Myocyte (in vitro differentiated cells): ENCODE results near the gene DHX8. TPM values are rescaled to one million over a fixed set of nuclear protein-coding genes. Genes with fewer than 3 reads are reported as not detected.
A peak's percentile ranks its signal among the peaks of the same experiment; 100 is the strongest.

Experiments used
- DNase-seq: peaks from one replicate; pipeline ENCODE4 v3.0.0-alpha.2; 2012; ENCODE audit warnings: low read depth
- total RNA-seq: library from RNA; depleted of rRNA; stranded (reverse); fragments of >200 nt; gene quantifications from 2 replicates; pipeline ENCODE4 v1.2.3, GENCODE V29; 2014

DHX8 gene
- total RNA-seq, 1 donor from 2014 or later = 33.3 TPM

DNA sequence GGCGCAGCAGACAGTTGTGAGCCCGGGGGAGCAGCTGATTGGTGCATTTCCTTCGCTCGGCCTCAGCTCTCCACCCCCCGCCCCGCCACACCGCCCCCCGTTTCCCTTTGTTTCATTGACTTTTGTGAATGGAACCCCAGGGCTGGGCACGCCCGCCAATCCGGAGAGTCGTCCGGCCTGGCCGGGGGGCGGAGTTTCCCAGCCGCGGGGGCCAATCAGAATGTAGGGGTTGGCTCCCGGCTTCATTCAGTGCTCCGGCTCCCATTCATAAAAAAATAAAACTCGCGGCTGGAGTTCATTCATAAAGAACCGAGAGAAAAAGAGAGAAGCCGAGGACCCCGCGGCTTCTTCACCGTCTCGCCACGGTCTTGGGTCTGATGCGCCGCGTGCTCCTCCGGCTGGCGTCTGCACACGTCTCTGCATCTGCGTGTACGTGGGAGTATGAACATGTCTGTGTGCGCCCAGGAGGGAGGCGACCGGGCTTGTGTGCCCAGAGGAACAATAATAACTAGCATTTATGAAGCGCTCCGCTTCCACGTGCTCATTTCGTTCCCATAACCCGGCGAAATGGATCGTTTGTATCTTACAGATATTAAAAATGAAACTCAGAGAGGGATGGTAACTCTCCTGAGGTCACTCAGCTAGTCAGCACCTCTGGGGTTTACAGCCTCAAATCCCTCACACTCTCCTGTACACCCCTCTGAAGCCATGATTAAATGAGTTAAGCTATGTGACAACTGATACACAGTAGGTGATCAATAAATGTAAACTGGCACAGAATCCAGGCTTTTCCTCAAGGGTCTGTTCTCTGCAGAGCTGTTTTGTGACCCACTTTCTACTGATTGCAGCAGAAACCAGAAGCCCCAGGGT is 62.8 kb downstream of the DHX8 start, which contains the start of gene ETV4:
Gene ETV4, minus strand, starts transcription at position 22 of the 870 bp plus-strand sequence. CDS start 723 bp downstream, outside the sequence.
- DNase-seq = peak; percentile 91

DNA sequence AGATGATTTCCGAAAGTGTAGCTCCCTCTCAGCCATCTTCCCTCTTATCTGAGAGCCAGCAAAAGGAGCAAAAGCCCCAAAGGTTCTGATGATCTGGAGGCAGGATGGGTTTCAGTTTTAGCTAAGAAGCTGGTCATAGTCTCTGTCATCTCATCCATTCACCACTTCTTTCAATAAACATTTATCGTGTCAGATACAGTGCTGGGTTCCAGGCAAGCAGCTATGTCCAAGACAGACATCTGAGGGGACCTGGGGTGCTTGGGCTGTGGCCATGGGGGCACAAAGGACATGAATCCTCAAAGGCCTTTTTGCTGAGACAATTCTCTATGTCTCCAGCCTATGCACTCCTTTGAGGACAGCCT is 63.4 kb downstream of the DHX8 start:
- no peak for DNase-seq

DNA sequence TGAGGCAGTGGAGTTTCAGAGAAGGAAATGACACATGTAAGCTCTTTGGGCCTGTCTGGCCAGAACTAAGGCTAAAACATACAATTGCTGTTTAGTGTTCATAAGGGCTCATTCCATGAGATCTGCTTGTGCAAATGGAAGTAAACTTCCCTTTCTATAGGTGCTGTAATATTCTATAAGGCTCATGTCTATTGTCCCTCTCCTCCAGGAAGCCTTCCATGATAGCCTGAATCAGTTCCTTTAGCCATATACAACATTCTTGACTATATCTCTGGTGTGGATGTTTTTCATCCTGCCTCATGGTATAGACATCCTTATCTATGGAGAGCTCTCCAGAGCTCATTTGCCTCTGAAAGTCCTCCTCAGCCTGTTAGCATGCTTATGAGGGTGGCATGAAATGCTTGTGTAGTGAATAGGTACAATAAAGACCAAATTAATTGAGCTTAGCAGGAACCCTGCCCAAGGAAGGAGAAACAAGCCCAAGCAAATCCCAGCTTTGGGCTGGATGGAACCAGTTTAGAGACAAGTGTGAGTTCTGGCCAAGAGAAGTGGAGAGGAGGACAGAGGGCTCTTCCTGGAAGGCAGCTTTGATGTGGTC is 64.0 kb downstream of the DHX8 start:
- DNase-seq = no peak

DNA sequence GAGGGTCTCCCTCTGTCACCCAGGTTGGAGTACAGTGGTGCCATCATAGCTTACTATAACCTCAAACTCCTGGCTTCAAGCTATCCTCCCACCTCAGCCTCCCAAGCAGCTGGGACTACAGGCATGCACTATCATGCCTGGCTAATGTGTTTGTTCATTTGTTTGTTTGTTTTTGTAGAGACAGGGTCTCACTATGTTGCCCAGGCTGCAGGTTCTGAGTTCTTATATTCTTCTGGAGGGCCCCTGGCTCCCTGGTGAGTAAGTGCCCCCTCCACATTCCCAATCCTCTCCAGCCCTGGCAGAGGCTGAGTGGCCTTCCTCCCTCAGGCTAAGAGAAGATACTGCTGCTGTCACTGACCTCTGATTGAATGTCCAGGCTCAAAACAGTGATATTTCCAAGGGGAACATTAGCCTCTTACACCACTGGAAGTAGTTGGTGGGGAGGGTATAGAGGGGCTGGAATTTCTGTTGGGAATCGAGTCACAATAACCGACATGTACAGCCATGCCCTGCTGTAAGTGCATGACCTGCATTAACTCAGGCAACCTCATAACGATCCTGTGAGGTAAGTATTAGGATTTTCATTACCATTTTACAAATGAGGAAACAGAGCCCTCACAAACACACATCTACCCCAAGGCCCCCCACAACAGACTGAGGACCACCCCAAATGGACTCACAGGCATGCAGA is 65.1 kb downstream of the DHX8 start:
- DNase-seq = no peak

DNA sequence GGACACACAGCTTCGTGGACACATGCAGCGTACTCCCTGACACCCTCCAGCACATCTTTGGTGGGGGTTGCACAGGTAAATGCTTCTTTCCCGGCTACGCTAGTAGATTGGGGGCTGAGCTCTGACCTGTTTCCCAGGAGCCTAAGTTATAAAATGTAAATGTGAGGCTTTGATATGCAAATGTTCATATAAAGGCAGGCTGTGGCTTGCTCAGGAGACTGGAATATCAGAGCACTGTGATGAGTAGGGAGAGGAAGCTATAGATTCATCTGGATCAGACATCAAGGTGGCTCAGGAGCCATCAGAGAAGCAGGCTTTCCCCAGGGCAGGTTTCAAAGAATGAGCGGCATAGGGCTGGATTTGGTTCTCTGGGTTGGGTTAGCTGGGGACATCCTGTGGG is 65.7 kb downstream of the DHX8 start:
- no peak for DNase-seq

DNA sequence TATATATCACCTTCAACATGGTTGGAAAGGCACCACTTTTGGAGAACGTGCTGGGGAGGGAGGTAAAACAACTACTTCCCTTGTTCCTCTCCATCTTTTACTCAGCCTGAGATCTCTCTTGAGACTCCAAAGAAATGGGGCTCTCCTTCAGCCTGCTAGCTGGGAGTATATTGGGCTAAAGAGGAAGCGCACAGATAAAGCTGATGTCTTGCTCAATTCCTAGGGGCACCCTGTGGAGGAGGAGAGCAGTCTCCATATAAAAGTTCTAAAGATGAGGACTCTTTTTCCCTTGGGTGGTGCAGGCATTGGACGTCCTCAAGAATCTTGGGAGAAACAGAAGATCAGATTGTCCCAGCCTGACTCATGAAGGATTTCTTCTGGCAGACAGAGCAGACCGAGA is 67.0 kb downstream of the DHX8 start:
- no peak for DNase-seq

DNA sequence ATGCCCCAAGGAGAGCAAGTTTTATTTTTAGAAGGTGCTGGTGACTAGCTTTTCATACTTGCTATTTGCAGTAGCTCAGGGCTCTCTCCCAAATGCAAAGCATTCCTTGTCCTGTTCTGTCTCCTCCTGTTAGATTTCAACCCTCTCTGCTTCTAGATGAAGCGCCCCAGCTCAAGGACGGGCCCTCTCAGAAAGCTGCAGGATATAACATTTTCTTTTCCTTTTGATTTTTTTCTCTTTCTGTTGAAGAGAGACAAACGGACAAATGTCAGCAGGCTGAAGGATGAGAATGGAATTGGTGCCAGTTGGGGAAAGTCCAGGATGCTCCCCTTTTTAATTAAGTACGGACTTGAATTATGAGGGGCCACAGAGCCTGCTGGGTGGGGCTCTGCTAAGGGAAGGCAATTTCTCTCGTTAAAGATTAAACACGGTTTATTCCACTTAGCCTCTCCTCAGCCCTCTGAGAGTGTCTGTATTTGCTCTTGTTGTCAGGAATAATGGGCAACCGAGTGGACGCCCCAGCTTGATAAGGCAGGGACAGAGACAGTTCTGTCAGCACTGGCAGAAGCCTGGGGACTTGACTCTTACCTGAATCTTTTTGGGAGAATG is 68.6 kb downstream of the DHX8 start:
- DNase-seq = no peak

DNA sequence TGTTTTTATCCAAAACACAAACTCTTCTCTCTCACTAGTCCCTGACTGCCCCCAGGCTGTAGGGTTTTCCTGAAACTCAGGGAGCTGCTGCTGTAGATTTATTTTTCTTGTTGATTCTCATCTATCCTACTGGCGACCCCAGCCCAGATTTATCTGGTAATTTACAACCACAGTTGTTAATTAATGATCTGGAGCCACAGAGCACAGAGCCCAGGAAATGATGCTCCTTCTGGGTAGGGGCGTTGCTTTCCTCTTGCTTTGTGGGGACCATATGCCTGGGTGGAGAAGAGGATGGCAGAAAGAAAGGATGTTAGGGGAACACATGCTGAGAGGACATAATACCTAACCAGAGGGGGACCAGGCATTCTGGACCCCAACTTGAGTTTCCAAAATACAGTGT is 69.8 kb downstream of the DHX8 start:
- DNase-seq = no peak

DNA sequence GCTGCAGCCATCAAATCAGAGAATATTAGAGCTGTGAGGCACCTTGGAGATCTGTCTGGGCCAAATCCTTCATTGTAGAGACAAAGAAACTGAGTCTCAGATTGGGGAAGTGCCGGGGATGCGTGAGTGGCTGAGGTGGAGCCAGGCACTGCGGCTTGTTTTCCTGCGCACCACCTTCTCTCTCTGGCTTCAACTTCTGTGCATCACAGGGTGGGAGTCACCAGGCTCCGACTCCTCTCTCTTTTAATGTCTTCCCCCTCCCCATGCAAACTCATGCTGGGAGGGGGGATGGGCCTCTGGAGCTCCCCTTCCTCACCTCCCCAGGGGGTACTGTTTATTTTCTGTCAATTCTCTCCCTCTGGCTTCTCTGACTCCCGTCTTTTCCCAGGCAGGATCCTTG is 71.1 kb downstream of the DHX8 start:
- DNase-seq = no peak

DNA sequence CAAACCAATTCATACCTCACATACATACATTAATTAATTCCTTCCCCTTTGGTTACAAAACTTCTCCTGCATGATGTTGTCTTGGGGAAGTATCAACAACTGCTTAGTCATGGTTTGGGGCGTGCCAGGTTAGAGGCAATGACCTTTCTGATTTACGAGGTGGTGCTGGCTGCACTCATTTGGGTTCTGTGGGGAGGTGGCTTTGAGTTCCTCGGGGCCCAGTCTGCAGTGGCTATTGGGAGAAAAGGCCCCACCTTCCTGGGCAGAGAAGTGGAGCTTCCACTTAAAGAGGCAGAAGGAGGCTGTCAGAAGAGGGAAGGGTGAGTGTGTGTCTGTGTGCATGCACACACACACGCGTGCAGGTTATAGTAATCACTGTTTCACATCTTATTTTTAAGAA is 72.5 kb downstream of the DHX8 start:
- peak; percentile 33 for DNase-seq

DNA sequence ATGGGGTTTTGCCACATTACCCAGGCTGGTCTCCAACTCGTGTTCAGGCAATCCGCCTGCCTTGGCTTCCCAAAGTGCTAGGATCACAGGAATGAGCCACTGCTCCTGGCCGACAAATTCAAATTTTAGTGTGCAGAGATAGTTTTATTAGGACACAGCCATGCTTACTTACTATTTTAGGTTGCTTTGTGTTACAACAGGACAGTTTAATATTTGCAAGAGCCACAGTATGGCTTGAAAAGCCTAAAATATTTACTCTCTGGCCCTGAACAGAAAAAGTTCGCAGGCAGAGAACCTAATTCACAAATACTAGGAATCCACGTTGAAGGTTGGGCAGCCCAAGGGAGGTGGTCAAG is 75.0 kb downstream of the DHX8 start:
- no peak for DNase-seq

DNA sequence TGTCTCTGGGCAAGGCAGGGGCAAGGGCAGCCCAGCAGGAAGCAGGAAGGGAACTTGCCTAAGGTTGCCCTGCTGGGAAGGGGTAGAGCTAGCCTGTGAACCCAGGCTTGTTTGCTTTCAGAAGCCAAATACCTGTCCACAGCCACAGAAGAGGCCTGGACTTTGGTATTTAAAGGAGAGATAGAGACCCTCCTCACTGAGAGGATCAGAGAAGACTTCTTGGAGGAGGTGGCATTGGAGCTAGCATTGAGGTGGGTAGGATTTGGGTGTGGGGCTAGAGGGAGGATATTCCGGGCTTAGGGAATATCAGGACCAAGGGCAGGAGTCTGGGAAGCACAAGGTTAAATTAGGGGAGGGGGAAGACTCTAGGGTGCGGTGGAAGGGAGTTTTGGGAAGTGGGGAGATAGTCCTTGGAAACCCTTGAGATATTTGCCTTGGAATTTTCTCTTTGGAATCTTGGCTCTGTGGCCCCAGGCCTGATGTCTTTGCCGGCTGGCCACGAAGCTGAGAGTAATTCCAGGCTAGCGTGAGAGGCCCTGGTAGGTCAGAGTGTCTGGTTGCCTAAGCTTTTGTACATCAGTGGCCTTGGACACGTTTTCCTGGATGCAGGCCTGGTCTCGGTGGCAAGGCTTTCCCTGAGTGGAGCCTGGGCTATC is 75.5 kb downstream of the DHX8 start:
- no peak for DNase-seq

DNA sequence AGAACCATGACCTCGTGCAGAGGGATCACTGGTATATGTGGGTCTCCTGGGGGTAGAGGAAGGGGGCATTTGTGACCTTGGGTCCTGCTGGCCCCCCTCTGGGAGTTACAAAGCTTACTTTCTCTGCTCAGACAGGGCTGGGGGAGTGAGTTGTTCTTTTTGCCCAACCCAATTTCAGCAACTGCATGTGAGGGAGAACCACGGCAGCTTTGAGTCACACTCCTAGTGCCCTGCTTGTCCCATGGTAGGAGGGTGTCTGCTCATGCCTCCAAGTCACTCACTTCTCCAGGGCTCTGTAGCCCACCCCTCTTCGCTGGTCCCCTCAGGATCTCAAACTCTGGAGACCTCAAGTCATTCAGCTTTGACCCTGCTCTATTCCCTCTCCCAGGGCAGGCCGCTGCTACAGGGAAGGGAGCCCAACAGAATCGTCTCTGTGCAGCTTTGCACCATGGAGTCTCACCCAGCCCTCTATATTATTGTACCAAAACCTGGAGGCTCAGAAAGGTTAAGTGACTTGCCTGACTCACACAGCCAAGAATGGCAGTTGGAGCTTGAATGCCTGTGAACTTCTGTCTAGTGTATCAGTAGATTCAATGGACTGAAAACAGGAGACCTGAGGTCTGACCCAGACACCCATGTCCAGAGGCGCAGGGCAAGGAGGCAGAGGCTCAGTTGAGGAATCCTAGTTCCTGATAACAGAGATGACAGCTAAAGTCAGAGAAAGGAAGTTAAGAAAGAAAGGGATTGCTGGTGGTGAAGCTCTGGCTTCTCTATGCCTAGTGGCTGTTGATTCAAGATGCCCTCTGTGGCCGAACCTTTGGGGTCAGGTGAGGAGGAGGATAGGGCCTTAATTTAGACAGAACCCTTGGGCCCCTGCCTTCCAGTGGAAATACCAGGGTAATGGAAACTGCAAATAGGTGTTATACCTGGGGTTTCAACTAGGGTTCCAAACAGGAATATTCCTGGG is 77.0 kb downstream of the DHX8 start:
- DNase-seq = no peak

DNA sequence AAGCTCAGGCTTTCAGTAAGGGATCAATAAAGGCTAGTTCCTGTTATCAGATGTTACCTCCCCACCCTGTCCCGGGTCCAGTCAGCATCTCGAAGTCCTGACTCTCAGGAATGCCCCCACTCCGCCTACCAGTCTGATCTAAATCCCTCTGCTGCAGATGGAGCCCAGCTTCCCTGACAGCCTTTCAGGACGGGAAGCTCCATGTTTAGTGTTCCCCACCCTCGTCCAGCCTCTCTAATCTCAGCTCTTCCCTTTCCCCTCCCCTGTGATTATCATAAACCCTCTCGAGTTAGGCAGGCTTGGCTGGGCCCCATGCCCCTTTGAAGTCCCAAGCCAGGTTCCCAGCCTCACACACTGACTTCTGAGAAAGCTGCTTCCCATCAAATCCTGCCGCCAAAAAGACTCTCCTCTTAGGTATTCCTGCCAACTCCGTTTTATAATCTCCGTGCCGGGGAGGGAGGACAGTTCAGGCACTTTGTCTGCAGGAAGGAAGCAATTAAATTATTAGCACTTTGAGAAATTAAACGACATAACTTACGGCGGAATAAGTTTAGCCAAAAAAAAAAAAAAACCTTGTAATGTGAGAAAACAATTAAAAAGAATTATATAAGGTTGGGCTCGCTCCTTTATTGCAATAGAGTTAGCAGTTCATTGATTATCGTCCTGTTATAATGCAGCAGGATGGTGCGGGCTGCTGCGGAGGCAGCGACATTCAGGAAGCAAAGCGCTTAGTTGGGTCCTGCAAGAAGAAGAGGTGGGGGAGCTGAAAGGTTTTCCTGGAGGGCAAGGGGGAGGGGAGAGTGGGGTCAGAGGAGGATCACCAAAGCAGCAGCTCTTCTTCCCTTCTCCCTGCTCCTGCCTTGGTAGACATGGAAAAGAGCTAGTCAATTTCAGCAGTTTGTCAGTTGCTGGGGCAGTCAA is 79.2 kb downstream of the DHX8 start:
- DNase-seq = no peak

DNA sequence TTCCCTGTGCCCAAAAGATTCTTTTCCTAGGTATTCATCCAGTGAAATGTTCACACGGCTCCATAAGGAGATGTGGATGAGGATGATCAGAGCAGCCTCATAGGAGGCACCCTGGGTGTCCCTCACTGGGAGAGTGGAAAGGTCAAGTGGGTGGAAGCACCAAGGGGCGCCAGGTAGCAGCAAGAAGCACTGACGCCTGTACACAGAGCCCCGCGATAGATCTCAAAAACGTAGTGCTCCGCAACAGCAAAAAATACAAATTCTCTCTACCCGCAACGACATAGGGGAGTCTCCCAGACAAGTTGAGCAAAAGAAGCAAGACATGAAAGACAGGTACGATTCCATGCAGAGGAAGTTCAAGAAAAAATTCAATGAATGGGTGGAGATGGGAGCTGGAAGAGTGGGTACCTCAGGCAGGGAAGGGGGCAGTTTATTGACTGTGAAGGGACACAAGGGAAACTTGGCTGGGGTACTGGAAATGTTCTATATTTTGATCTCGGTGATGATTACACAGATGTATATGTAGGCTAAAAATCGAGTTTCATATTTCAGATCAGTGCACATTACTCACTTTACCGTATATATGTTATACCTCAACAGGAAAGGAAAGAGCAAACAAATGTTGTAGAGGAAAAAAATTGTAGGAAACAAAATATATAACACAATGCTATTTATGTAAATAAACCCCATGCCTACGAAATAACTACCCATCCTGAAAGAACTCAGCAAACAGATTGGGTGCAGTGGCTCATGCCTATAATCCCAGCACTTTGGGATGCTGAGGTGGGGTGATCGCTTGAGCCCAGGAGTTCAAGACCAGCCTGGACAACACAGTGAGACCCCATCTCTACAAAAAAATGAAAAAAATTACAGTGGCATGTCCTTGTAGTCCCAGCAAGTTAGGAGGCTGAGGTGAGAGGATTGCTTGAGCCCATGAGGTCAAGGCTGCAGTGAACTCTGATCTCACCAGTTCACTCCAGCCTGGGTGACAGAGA is 80.1 kb downstream of the DHX8 start:
- no peak for DNase-seq

DNA sequence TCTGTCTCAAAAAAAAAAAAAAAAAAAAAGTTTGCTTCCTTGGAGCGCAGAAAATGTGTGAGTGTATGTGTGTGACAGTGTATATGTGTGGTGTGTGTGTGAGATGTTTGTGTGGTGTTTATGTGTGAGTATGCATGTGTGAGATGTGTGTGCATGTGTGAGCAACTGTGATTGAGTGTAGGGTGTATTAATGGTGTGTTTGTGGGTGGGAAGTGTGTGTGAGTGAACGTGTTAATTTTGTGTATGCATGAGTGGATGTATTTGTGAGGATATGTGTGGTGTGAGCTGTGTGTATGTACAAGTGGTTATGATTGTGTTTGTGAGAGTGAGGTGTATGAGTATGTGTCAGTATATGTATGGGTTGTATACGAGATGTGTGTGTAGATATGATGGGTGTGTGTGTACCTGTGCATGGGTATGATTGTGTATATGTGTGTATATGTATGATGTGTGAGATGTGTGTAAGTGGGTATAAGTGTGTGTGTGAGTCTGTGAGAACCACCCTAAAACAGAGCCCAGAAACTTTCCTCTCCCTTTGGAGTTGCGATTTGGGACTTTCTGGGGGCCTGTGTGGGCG is 84.8 kb downstream of the DHX8 start:
- DNase-seq = no peak

DNA sequence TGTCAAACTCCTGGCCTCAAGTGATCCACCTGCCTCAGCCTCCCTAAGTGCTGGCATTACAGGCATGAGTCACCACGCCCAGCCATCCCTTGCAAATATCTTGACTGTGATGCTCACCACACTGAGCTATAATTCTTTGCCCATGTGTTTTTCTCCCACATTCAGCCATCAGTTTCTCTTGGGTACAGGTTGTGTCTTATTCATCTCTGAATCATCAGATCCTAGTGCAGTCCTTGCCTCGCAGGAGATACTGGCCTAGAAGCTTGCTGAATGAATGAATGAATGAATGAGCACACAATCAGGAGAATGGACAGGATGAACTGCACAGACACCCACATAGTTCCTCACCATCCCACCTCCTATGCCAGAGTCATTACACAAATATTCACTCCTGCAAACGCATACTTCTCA is 86.7 kb downstream of the DHX8 start:
- peak; percentile 54 for DNase-seq
